GM06990 (cell line): ENCODE data around the gene VIPR1.
"Not testable (repeated sequence)": the region's sequence is repeated elsewhere in the genome, so short reads cannot be mapped to it uniquely, and the experiment has no call there.

ENCODE experiments used
- DNase-seq: peaks from one replicate; pipeline ENCODE4 v3.0.0-alpha.2; 2011; ENCODE audit not compliant: insufficient read length; ENCODE audit errors: extremely low read depth
- H3K27me3 ChIP-seq: replicated peaks from 2 replicates; pipeline ENCODE4 v1.6.0; 2011; ENCODE audit warnings: low read length; ENCODE audit not compliant: control insufficient read depth, insufficient read depth
- H3K36me3 ChIP-seq: 2 replicates; pipeline ENCODE4 v1.5.1; 2011; ENCODE audit warnings: low read length; ENCODE audit not compliant: control insufficient read depth, insufficient read depth
- H3K4me3 ChIP-seq: replicated peaks from 2 replicates; pipeline ENCODE4 v1.5.1; 2011; ENCODE audit warnings: low read depth, mild to moderate bottlenecking, control low read depth, low read length
- TF ChIP-seq, protein P1 (sequence below): IDR thresholded peaks from 2 replicates; pipeline ENCODE4 v1.5.1; 2011; ENCODE audit warnings: low read length, control low read depth, mild to moderate bottlenecking, inconsistent platforms; ENCODE audit not compliant: insufficient read depth, poor library complexity, severe bottlenecking

Gene VIPR1

DNA sequence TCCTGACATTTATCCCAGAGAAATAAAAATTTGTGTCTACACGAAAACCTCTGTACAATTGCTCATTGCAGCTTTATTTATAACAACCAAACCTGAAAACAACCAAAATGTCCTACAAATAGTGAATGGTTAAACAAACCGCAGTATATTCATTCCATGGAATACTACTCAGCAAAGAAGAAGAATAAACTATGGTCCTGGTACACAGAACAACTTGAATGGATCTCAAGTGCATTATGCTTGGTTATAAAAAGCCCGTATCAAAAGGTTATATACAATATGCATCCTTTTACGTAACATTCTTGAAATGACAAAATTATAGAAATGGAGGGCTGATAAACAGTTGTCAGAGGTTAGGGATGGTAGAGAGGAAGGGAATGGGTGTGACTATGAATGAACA, 75.6 kb downstream of the VIPR1 start:
- H3K27me3 ChIP-seq = no peaks in the 10 kb centered on the region
- TF ChIP-seq, protein P1, sequence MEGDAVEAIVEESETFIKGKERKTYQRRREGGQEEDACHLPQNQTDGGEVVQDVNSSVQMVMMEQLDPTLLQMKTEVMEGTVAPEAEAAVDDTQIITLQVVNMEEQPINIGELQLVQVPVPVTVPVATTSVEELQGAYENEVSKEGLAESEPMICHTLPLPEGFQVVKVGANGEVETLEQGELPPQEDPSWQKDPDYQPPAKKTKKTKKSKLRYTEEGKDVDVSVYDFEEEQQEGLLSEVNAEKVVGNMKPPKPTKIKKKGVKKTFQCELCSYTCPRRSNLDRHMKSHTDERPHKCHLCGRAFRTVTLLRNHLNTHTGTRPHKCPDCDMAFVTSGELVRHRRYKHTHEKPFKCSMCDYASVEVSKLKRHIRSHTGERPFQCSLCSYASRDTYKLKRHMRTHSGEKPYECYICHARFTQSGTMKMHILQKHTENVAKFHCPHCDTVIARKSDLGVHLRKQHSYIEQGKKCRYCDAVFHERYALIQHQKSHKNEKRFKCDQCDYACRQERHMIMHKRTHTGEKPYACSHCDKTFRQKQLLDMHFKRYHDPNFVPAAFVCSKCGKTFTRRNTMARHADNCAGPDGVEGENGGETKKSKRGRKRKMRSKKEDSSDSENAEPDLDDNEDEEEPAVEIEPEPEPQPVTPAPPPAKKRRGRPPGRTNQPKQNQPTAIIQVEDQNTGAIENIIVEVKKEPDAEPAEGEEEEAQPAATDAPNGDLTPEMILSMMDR = no peak
- H3K4me3 ChIP-seq = no peak overlapping the region
- H3K36me3 ChIP-seq = peaks cover 1% of the 10 kb centered on the region; the same call in 1 of the 2 replicates
- no peak for DNase-seq

DNA sequence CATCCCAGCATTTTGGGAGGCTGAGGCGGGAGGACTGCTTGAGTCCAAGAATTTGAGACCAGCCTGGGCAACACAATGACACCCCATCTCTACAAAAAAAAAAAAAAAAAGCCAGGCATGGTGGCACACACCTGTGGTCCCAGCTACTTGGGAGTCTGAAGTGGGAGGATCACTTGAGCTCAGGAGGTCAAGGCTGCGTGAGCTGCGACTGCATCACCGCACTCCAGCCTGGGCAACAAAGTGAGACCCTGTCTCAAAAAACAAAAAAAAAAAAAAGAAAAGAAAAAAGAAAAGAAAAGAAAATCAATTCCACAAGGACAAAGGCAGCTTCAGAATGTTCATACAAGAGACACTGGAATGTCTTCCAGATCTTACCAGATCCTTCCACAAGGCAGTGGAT, 76.9 kb downstream of the VIPR1 start:
- H3K27me3 ChIP-seq, H3K36me3 ChIP-seq, H3K4me3 ChIP-seq, DNase-seq: not testable (repeated sequence)

DNA sequence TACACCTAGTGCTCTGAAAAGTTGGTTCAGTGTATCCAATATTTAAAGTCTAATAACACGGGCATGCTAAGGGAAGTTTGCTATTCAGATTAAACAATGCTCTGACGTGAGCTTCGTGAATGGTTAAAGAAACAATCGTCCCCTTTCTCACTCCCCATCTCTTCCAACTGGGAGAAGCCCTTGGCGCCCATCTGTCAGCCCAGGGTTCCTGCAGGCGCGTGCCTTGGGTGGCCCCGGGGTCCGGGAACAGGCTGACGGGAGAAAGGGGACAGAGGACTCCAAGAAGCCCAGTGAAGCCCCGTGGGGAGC, 78.9 kb downstream of the VIPR1 start:
- Histone ChIP-seq H3K4me3 (peak overlapping the region; percentile 84), H3K36me3 (no peaks in the 10 kb centered on the region), H3K27me3 (no peaks in the 10 kb centered on the region)
- DNase-seq = no peak
- TF ChIP-seq, protein P1 = no peak

DNA sequence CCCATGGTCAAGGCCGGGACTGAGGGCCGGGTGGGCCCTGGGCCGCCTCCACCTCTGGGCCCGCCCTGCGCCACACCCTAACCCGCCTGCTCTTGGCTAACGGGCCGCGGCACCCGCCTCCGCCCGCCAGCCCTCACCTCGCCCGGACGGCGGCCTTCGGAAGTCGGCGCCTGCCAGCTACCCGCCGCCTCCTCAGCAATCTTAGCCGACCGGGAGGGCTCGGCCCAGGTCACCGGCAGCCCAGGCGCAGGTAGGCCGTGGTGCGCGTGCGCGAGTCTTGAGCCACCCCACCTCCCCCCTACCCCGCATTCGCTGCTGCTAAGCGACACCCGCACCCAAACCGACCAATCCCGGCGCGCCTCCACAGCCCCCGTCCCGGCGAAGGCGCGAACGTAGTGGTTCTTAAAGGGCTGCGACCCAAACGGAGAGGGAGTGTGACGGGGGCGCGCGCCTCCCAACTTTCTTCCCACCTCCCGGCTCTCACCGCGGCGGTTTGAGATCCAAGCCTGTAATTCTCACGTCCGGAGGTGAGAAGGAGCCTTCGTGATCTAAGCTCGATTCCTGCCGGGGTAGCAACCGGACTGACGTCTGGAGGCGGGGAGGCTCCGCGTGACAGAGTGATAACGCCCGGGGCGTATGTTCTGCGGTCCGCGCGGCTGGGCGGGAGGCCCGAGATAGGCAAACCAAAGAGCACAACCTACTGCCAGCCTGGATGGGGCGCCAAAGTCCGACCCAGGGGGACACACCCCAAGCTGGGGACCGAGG, 79.4 kb downstream of the VIPR1 start, which contains the start of gene SEC22C:
Gene SEC22C (minus strand): TSS at position 259 of the 765 bp plus-strand sequence. CDS start 12,921 bp downstream, outside the sequence.
- peak; percentile 98 for DNase-seq
- H3K36me3 ChIP-seq = no peaks in the 10 kb centered on the region
- TF ChIP-seq, protein P1 = peak; percentile 61
- peak within 1 kb of the TSS; percentile 84 for H3K4me3 ChIP-seq
- H3K27me3 ChIP-seq = no peaks in the 10 kb centered on the region

DNA sequence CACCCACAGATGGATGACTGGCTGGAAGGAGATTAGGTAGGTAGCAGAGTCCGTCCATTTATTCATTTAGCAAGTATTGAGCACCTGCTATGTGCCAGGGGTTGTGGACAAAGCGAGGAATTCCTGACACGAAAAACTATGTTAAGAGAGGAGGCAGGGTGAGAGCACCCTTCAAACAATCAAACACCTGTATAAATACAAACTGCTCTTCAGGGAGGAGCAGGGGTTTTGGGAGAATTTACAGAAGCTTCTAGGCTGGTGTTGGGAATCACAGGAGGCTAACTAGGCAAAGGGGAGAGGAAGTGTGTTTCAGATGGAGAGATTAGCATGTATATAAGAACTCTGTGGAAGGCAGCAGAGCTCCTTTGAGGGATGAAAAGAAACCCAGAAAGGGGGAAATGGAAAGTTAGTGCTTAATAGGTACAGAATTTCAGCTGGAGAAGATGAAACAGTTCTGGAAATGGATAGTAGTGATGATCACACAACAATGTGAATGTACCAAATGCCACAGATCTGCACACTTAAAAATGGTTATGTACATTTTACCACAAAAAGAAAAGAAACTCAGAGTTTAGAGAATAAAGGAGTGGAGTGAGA, 80.1 kb downstream of the VIPR1 start:
- no peaks in the 10 kb centered on the region for H3K36me3 ChIP-seq
- no peaks in the 10 kb centered on the region for H3K27me3 ChIP-seq
- peak overlapping the region; percentile 84 for H3K4me3 ChIP-seq
- no peak for DNase-seq
- TF ChIP-seq, protein P1 = no peak
